C4-2B (cell line): ENCODE data around the gene ARHGAP42.

Source experiments
- ZFX ChIP-seq: fragments of 450-650 bp; IDR thresholded peaks from 2 replicates; pipeline ENCODE4 v1.6.1; 2017
- TF ChIP-seq, protein P1 (sequence below): fragments of 450-650 bp; conservative IDR thresholded peaks from 2 replicates; pipeline ENCODE4 v1.5.1; 2017; ENCODE audit warnings: mild to moderate bottlenecking

DNA sequence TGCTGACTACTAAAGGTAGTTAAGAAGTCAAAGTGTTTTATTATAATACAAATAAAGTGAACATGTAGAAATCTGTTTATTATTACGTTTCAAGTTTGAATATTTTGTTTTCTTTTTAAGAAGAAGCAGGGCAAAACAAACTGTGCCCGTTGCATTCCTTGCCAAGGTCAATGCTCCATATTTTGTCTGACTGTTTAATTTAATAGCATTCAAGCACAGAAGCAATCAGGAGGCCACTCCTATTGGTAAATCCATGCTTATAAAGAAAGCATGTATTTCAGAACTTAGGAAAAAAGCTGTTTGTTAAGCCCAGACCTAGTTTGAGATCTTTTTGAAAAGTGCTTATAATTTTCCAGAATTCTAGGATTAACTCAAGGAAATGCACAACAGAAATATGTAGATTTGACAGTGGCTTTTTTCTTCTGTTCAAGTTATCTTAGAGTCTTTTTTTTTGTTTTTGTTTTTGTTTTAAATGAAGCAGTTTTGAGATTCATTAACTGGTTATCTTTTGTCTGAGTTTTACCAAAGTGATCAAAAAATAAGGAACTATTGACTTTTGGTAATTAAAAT lies 51.7 kb downstream of the ARHGAP42 start:
- TF ChIP-seq, protein P1, sequence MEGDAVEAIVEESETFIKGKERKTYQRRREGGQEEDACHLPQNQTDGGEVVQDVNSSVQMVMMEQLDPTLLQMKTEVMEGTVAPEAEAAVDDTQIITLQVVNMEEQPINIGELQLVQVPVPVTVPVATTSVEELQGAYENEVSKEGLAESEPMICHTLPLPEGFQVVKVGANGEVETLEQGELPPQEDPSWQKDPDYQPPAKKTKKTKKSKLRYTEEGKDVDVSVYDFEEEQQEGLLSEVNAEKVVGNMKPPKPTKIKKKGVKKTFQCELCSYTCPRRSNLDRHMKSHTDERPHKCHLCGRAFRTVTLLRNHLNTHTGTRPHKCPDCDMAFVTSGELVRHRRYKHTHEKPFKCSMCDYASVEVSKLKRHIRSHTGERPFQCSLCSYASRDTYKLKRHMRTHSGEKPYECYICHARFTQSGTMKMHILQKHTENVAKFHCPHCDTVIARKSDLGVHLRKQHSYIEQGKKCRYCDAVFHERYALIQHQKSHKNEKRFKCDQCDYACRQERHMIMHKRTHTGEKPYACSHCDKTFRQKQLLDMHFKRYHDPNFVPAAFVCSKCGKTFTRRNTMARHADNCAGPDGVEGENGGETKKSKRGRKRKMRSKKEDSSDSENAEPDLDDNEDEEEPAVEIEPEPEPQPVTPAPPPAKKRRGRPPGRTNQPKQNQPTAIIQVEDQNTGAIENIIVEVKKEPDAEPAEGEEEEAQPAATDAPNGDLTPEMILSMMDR: no peak
- no peak for TF ChIP-seq ZFX
